Vagina (tissue), 2 donors: Measurements from ENCODE around the gene ZNF664. TPM values are rescaled to one million over a fixed set of nuclear protein-coding genes. Genes with fewer than 3 reads are reported as not detected.

Experiments
- DNase-seq, 2 donors: peaks; one replicate each; pipeline ENCODE4 v3.0.0-alpha.2; 2017; ENCODE audit errors: extremely low spot score in 2 of 2
- H3K27ac ChIP-seq: fragments of 200-600 bp; sonication (generic); one replicate; pipeline ENCODE4 v1.5.1; 2019
- H3K27me3 ChIP-seq: fragments of 200-600 bp; sonication (generic); one replicate; pipeline ENCODE4 v1.5.1; 2019
- H3K36me3 ChIP-seq, 2 donors: fragments of 200-600 bp; sonication (generic); one replicate each; pipeline ENCODE4 v1.5.1; 2017 to 2019
- H3K4me1 ChIP-seq: fragments of 200-600 bp; sonication (generic); one replicate; pipeline ENCODE4 v1.5.1; 2019
- H3K4me3 ChIP-seq, 2 donors: fragments of 200-600 bp; sonication (generic); 1 replicate in 1 of 2; 2 replicates in 1 of 2; pipeline ENCODE4 v1.5.1; 2016 to 2019
- H3K9me3 ChIP-seq: fragments of 200-600 bp; sonication (generic); one replicate; pipeline ENCODE4 v1.5.1; 2019
- POLR2A ChIP-seq, 2 donors: fragments of 450-650 bp; IDR thresholded peaks; one replicate each; pipeline ENCODE4 v1.6.1; 2017; ENCODE audit warnings: antibody characterized with exemption in 2 of 2, mild to moderate bottlenecking in 2 of 2, moderate library complexity in 2 of 2
- POLR2AphosphoS5 ChIP-seq, 2 donors: sonication (generic); formaldehyde crosslinking; IDR thresholded peaks; one replicate each; pipeline ENCODE4 v1.9.0; 2017; ENCODE audit warnings: antibody characterized with exemption in 2 of 2, mild to moderate bottlenecking in 2 of 2, low read depth in 1 of 2; ENCODE audit not compliant: insufficient read depth in 1 of 2
- intact Hi-C: fragments of 100-400 bp; cut with DNase I; formaldehyde crosslinking; loops from one replicate; pipeline ENCODE4 v1.15.1; 2023
- total RNA-seq: library from RNA; depleted of rRNA; stranded (reverse); fragments of >200 nt; gene quantifications from one replicate; pipeline ENCODE4 v1.2.3, GENCODE V29; 2016
- TF ChIP-seq, protein P1 (sequence below), 3 experiments: fragments of 450-650 bp in 2 of 3; fragments of 200-600 bp in 1 of 3; sonication (generic) in 1 of 3; IDR thresholded peaks; one replicate each; pipeline ENCODE4 v1.5.1; 2017 to 2019; ENCODE audit warnings: antibody characterized with exemption in 3 of 3, mild to moderate bottlenecking in 2 of 3, moderate library complexity in 2 of 3

The ZNF664 gene
- total RNA-seq: 40.5 TPM

DNA sequence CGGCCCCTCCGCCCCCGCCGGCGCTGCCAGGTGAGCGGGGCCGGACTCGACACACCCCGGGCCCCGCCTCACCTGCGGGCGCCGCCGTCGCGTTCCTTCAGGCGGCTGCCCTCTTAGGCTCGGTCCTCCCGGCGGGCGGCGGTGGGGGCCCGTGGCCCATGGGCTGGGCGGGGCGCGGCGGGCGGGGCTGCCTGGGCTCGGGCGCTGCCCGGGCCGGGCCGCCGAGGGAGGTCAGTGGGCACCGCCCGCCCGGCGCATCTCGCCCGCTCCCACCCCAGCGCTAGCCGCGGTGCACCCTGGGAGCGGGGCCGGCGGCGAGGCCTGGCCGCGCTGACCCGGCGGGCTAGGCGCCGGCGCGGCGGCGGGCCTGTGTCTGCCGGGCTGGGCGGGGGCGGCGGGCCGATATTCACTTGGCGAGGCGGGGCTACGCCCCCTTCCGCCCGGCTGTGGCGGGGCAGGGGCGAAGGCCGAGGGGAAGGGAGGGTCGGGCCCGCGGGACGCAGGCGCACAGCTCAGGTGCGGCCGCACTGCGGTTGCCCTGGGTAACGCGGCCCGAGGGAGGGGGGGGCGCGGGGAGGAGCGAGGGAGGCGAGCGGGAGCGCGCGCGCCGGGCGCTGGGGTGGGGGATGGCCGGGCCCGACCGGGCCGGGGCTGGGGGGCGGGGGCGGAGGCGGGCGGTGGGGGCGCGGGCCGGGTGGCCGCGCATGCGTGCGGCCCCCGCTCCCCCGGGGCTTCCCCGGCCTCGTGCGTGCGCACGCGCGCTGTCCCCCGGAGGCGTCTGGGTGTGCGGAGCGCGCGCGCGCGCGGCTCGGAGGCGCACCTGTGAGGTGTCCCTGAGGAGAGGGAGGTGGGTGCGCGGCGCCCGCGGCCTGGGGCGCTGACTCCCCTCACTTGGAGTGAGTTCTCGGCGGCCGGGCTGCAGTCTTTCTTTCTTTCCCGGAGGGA lies at the start of gene ZNF664, which contains the start of gene CCDC92:
ZNF664 (plus strand) TSS at position 759 of the 945 bp plus-strand sequence. CDS start 38,930 bp downstream, outside the sequence.
CCDC92 (minus strand) TSS at position 375 of the 945 bp plus-strand sequence. CDS start 28,526 bp downstream, outside the sequence.
- Histone ChIP-seq H3K9me3 (no peaks in the 10 kb centered on the region), H3K4me3 (peak within 1 kb of the TSS; percentile 96), H3K36me3 (no peaks in the 10 kb centered on the region), H3K27ac (peak within 1 kb of the TSS; percentile 99), H3K27me3 (no peaks in the 10 kb centered on the region), H3K4me1 (peaks cover 48% of the 10 kb centered on the region)
- intact Hi-C loops: no loop called here
- DNase-seq: no peak
- TF ChIP-seq POLR2AphosphoS5 (IDR thresholded peaks at IDR 0.05; ENCODE audit: insufficient read depth in 1 of 2, low read depth in 1 of 2) (peak in 1 of 2 donors; percentile 47), POLR2A (IDR thresholded peaks at IDR 0.05) (peak in 1 of 2 donors; percentile 74)
- TF ChIP-seq, protein P1, sequence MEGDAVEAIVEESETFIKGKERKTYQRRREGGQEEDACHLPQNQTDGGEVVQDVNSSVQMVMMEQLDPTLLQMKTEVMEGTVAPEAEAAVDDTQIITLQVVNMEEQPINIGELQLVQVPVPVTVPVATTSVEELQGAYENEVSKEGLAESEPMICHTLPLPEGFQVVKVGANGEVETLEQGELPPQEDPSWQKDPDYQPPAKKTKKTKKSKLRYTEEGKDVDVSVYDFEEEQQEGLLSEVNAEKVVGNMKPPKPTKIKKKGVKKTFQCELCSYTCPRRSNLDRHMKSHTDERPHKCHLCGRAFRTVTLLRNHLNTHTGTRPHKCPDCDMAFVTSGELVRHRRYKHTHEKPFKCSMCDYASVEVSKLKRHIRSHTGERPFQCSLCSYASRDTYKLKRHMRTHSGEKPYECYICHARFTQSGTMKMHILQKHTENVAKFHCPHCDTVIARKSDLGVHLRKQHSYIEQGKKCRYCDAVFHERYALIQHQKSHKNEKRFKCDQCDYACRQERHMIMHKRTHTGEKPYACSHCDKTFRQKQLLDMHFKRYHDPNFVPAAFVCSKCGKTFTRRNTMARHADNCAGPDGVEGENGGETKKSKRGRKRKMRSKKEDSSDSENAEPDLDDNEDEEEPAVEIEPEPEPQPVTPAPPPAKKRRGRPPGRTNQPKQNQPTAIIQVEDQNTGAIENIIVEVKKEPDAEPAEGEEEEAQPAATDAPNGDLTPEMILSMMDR (IDR thresholded peaks at IDR 0.05): no peak

DNA sequence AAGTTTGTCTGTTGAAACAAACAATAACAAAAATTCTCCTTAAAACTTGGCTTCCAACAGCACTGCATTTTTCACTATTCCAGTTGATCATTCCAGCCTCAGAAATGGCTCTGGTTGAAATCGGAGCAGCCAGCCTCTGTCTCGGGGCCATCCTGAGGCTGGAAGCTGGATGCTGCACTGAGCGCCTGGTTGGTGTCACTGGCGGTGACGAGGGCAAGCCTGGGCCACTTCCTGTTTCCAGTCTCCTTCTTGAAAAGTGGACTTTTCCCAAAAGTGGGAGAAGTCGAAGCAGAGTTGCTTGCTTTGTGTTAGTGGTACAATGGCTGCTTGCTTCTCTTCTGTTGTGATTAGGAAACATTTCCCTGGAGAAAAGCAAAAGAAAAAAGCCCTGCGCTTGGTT lies 49.1 kb upstream of the ZNF664 start:
- H3K4me1 ChIP-seq: no peaks in the 10 kb centered on the region
- H3K36me3 ChIP-seq: no peaks in the 10 kb centered on the region
- H3K4me3 ChIP-seq: no peak overlapping the region
- intact Hi-C loops: no loop called here
- no peak for DNase-seq
- no peaks in the 10 kb centered on the region for H3K27me3 ChIP-seq
- H3K27ac ChIP-seq: no peak overlapping the region
- H3K9me3 ChIP-seq: no peaks in the 10 kb centered on the region
- TF ChIP-seq POLR2A (IDR thresholded peaks at IDR 0.05): no peak
- no peak for TF ChIP-seq POLR2AphosphoS5 (IDR thresholded peaks at IDR 0.05; ENCODE audit: insufficient read depth in 1 of 2, low read depth in 1 of 2)
- TF ChIP-seq, protein P1 (IDR thresholded peaks at IDR 0.05): no peak

DNA sequence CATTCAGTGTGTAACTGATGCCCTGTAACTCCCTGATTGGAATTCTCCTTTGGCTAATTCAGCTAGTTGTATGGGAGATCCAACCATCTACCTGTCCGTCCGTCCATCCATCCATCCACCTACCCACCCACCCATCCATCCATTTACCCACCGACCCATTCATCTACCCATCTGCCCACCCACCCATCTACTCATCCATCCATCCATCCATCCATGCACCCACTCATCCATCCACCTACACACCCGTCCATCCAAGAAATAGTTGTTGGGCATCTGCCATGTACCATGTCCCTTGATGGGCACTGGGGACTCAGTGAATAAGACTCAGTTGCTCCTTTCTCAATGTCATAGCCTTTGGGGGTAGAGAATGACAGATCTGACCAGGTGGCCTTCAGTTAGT lies 48.5 kb upstream of the ZNF664 start:
- intact Hi-C loops: no loop called here

DNA sequence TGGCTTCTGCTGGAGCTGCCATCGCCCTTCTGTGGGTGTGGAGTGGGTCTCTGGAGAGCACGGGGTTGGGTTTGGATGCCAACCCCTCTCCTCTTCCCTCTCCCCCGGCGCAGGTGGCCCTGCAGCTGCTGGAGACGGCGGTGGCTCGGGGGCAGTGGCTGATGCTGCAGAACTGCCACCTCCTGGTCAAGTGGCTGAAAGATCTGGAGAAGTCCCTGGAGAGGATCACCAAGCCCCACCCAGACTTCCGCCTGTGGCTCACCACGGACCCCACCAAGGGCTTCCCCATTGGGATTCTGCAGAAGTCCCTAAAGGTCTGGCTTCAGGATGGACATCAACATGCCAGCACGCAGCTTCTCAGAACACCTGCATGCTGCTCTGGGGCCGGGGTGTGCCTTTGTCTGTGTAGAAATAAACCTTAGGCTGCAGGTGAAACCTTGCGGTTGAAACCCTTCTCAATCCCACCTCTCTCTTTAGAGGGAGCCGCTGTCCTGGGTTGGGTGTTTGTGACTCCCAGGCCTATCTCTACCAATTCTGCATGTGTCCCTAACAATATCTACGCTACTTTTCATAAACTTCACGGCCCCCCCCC lies 44.6 kb upstream of the ZNF664 start:
- no peak for DNase-seq
- Histone ChIP-seq H3K4me1 (no peaks in the 10 kb centered on the region), H3K27me3 (no peaks in the 10 kb centered on the region), H3K27ac (no peak overlapping the region), H3K36me3 (no peaks in the 10 kb centered on the region), H3K4me3 (no peak overlapping the region), H3K9me3 (no peaks in the 10 kb centered on the region)
- intact Hi-C loops: no loop called here
- TF ChIP-seq, protein P1 (IDR thresholded peaks at IDR 0.05): no peak

More for the DNA sequence above, 48.5 kb upstream of the ZNF664 start:
- Histone ChIP-seq H3K27ac (no peak overlapping the region), H3K27me3 (no peaks in the 10 kb centered on the region), H3K4me1 (no peaks in the 10 kb centered on the region), H3K9me3 (no peaks in the 10 kb centered on the region), H3K4me3 (no peak overlapping the region), H3K36me3 (no peaks in the 10 kb centered on the region)
- no peak for DNase-seq
- no peak for TF ChIP-seq POLR2AphosphoS5 (IDR thresholded peaks at IDR 0.05; ENCODE audit: insufficient read depth in 1 of 2, low read depth in 1 of 2)

DNA sequence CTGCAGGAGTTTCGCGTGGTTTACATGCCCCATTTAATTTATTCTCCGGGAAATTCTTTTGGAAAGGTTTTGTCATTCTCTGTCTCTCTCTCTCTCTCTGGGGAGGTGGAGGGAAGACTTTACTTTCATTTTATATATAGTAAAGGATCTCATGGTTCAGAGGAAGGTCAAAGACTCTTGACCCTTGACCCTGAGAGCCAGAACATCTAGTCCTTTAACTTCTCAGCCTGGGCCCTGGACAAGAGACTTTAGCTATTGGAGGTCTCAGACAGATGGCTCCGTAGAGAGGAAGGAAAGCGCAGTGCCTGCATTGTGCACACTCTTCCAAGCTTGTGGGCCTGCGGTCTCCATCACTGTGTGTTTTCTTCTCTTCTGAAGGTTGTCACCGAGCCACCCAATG lies 44.1 kb upstream of the ZNF664 start:
- no peak overlapping the region for H3K4me3 ChIP-seq
- H3K27me3 ChIP-seq: no peaks in the 10 kb centered on the region
- TF ChIP-seq, protein P1 (IDR thresholded peaks at IDR 0.05): no peak
- TF ChIP-seq POLR2A (IDR thresholded peaks at IDR 0.05) (no peak), POLR2AphosphoS5 (IDR thresholded peaks at IDR 0.05; ENCODE audit: insufficient read depth in 1 of 2, low read depth in 1 of 2) (no peak)
- intact Hi-C loops: no loop called here
- DNase-seq: no peak
- no peaks in the 10 kb centered on the region for H3K4me1 ChIP-seq
- no peaks in the 10 kb centered on the region for H3K36me3 ChIP-seq
- H3K9me3 ChIP-seq: no peaks in the 10 kb centered on the region
- no peak overlapping the region for H3K27ac ChIP-seq
